Vagina (tissue), 2 donors: ENCODE data around the gene TP53RK.

Source experiments
- POLR2A ChIP-seq, 2 donors: fragments of 450-650 bp; IDR thresholded peaks; one replicate each; pipeline ENCODE4 v1.6.1; 2017; ENCODE audit warnings: antibody characterized with exemption in 2 of 2, mild to moderate bottlenecking in 2 of 2, moderate library complexity in 2 of 2
- POLR2AphosphoS5 ChIP-seq, 2 donors: sonication (generic); formaldehyde crosslinking; IDR thresholded peaks; one replicate each; pipeline ENCODE4 v1.9.0; 2017; ENCODE audit warnings: antibody characterized with exemption in 2 of 2, mild to moderate bottlenecking in 2 of 2, low read depth in 1 of 2; ENCODE audit not compliant: insufficient read depth in 1 of 2
- TF ChIP-seq, protein P1 (sequence below), 3 experiments: fragments of 450-650 bp in 2 of 3; fragments of 200-600 bp in 1 of 3; sonication (generic) in 1 of 3; IDR thresholded peaks; one replicate each; pipeline ENCODE4 v1.5.1; 2017 to 2019; ENCODE audit warnings: antibody characterized with exemption in 3 of 3, mild to moderate bottlenecking in 2 of 3, moderate library complexity in 2 of 3

DNA sequence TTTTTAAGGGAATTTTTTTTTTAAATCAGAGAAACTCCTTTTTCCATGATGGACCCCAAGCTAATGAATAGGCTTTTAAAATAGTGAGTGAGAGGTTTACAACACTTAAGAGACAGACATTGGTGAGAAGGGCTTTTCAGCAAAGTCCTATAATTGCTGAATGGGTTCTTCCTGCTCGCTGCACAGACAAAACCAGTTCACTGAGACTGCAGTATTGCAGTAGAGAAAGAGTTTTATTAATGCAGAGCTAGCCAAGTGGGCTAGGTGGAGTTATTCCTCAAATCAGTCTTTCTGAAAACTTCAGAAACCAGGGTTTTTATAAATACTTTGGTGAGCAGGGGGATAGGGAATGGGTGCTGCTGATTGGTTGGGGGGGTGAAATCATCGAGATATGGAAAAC is 17.0 kb upstream of the TP53RK start:
- TF ChIP-seq, protein P1, sequence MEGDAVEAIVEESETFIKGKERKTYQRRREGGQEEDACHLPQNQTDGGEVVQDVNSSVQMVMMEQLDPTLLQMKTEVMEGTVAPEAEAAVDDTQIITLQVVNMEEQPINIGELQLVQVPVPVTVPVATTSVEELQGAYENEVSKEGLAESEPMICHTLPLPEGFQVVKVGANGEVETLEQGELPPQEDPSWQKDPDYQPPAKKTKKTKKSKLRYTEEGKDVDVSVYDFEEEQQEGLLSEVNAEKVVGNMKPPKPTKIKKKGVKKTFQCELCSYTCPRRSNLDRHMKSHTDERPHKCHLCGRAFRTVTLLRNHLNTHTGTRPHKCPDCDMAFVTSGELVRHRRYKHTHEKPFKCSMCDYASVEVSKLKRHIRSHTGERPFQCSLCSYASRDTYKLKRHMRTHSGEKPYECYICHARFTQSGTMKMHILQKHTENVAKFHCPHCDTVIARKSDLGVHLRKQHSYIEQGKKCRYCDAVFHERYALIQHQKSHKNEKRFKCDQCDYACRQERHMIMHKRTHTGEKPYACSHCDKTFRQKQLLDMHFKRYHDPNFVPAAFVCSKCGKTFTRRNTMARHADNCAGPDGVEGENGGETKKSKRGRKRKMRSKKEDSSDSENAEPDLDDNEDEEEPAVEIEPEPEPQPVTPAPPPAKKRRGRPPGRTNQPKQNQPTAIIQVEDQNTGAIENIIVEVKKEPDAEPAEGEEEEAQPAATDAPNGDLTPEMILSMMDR (IDR thresholded peaks at IDR 0.05) = no peak
- TF ChIP-seq POLR2A (IDR thresholded peaks at IDR 0.05) = no peak
- TF ChIP-seq POLR2AphosphoS5 (IDR thresholded peaks at IDR 0.05; ENCODE audit: insufficient read depth in 1 of 2, low read depth in 1 of 2) = no peak
